Transverse colon (tissue), 4 donors: ENCODE data around the gene FAM169A.

ENCODE experiments used
- CTCF ChIP-seq, 5 experiments: fragments of 200-600 bp in 3 of 5; fragments of 450-650 bp in 2 of 5; sonication (generic) in 3 of 5; IDR thresholded peaks; 1 replicate in 2 of 5; 2 replicates in 3 of 5; pipeline ENCODE4 v1.5.1; 2016 to 2017; ENCODE audit warnings: antibody characterized with exemption in 5 of 5, inconsistent platforms in 3 of 5, mild to moderate bottlenecking in 2 of 5, moderate library complexity in 1 of 5
- EP300 ChIP-seq: sonication (generic); formaldehyde crosslinking; IDR thresholded peaks from one replicate; pipeline ENCODE4 v1.6.1; 2017; ENCODE audit warnings: antibody characterized with exemption, low read depth
- POLR2A ChIP-seq: fragments of 450-650 bp; IDR thresholded peaks from one replicate; pipeline ENCODE4 v1.6.1; 2016; ENCODE audit warnings: antibody characterized with exemption, mild to moderate bottlenecking, moderate library complexity
- POLR2AphosphoS5 ChIP-seq, 3 donors: sonication (generic); formaldehyde crosslinking; IDR thresholded peaks; one replicate each; pipeline ENCODE4 v1.6.1; 2016; ENCODE audit warnings: antibody characterized with exemption in 3 of 3

DNA sequence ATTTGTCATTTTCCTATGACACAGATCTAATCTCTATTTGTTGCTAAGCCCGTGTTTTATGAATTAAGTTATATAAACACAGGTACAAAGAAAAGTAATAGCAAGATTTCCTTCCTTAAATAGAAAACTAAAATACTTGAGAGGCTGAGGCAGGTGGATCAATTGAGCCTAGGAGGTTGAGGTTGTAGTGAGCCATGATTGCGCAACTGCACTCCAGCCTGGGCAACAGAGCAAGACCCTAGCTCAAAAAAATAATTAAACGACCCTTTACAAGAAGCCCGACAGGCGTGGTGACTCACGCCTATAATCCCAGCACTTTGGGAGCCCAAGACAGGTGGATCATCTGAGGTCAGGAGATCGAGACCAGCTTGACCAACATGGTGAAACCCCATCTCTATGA, 36.8 kb downstream of the FAM169A start:
- TF ChIP-seq CTCF (IDR thresholded peaks at IDR 0.05) (no peak), EP300 (no peak), POLR2AphosphoS5 (IDR thresholded peaks at IDR 0.05) (no peak), POLR2A (no peak)
